Peyer's patch (tissue), 4 donors: ENCODE results near the gene PHYKPL.

ENCODE experiments used
- POLR2A ChIP-seq, 2 donors: fragments of 450-650 bp; IDR thresholded peaks; one replicate each; pipeline ENCODE4 v1.5.1; 2017; ENCODE audit warnings: antibody characterized with exemption in 2 of 2, mild to moderate bottlenecking in 2 of 2, moderate library complexity in 2 of 2
- TF ChIP-seq, protein P1 (sequence below), 6 experiments: fragments of 450-650 bp in 4 of 6; fragments of 200-600 bp in 2 of 6; sonication (generic) in 1 of 6; IDR thresholded peaks; one replicate each; pipeline ENCODE4 v1.5.1; 2017 to 2019; ENCODE audit warnings: antibody characterized with exemption in 6 of 6, mild to moderate bottlenecking in 3 of 6, moderate library complexity in 1 of 6

- TF ChIP-seq, protein P1, sequence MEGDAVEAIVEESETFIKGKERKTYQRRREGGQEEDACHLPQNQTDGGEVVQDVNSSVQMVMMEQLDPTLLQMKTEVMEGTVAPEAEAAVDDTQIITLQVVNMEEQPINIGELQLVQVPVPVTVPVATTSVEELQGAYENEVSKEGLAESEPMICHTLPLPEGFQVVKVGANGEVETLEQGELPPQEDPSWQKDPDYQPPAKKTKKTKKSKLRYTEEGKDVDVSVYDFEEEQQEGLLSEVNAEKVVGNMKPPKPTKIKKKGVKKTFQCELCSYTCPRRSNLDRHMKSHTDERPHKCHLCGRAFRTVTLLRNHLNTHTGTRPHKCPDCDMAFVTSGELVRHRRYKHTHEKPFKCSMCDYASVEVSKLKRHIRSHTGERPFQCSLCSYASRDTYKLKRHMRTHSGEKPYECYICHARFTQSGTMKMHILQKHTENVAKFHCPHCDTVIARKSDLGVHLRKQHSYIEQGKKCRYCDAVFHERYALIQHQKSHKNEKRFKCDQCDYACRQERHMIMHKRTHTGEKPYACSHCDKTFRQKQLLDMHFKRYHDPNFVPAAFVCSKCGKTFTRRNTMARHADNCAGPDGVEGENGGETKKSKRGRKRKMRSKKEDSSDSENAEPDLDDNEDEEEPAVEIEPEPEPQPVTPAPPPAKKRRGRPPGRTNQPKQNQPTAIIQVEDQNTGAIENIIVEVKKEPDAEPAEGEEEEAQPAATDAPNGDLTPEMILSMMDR (IDR thresholded peaks at IDR 0.05), result no peak
- no peak for TF ChIP-seq POLR2A (IDR thresholded peaks at IDR 0.05)
Observed at GRCh38 chr5:178223828-178224335, 8.7 kb downstream of the PHYKPL start.
